OCI-LY1 (cell line): ENCODE results near the gene HINFP.

ENCODE experiments used
- H2AFZ ChIP-seq: fragments of 200-600 bp; sonication (generic), shearing (Covaris generic); 2 replicates; pipeline ENCODE4 v1.6.0; 2014; ENCODE audit warnings: antibody characterized with exemption, mild to moderate bottlenecking, low read length
- H3F3A ChIP-seq: fragments of 200-600 bp; sonication (generic), shearing (Covaris generic); 2 replicates; pipeline ENCODE4 v1.6.0; 2014; ENCODE audit warnings: mild to moderate bottlenecking, antibody characterized with exemption, low read length, moderate library complexity; ENCODE audit not compliant: insufficient read depth
- H3K27ac ChIP-seq: fragments of 200-600 bp; sonication (generic); 2 replicates; pipeline ENCODE4 v1.5.1; 2014; ENCODE audit warnings: low read length, mixed run types, mild to moderate bottlenecking, low read depth; ENCODE audit not compliant: poor library complexity, severe bottlenecking
- H3K27me3 ChIP-seq: fragments of 200-600 bp; sonication (generic); 2 replicates; pipeline ENCODE4 v1.6.0; 2014; ENCODE audit warnings: antibody characterized with exemption, mild to moderate bottlenecking, low read length, moderate library complexity; ENCODE audit not compliant: insufficient read depth
- H3K36me3 ChIP-seq: fragments of 200-600 bp; sonication (generic); 2 replicates; pipeline ENCODE4 v1.6.1; 2014; ENCODE audit warnings: mild to moderate bottlenecking, antibody characterized with exemption, low read length, moderate library complexity, mixed read lengths; ENCODE audit not compliant: insufficient read depth
- H3K4me1 ChIP-seq: fragments of 200-600 bp; sonication (generic); 2 replicates; pipeline ENCODE4 v1.5.1; 2014; ENCODE audit warnings: mild to moderate bottlenecking, low read length, moderate library complexity; ENCODE audit not compliant: insufficient read depth, severe bottlenecking
- H3K4me2 ChIP-seq: fragments of 200-600 bp; sonication (generic), shearing (Covaris generic); 2 replicates; pipeline ENCODE4 v1.6.1; 2014; ENCODE audit warnings: low read length
- H3K4me3 ChIP-seq: fragments of 200-600 bp; sonication (generic); 2 replicates; pipeline ENCODE4 v1.5.1; 2014; ENCODE audit warnings: low read length, low read depth, mild to moderate bottlenecking, mixed read lengths; ENCODE audit not compliant: poor library complexity, severe bottlenecking
- H3K79me2 ChIP-seq: fragments of 200-600 bp; shearing (Covaris generic); 2 replicates; pipeline ENCODE4 v1.6.1; 2016; ENCODE audit warnings: mixed run types, low read length, mixed read lengths; ENCODE audit not compliant: insufficient read depth
- H3K9ac ChIP-seq: fragments of 200-600 bp; sonication (generic), shearing (Covaris generic); 2 replicates; pipeline ENCODE4 v1.6.1; 2014; ENCODE audit warnings: mild to moderate bottlenecking, low read length, mixed read lengths
- H3K9me2 ChIP-seq: fragments of 200-600 bp; sonication (generic), shearing (Covaris generic); 2 replicates; pipeline ENCODE4 v1.6.1; 2014; ENCODE audit warnings: low read depth, mild to moderate bottlenecking, low read length, mixed read lengths
- H3K9me3 ChIP-seq: fragments of 200-600 bp; shearing (Covaris generic); 2 replicates; pipeline ENCODE4 v1.6.1; 2014; ENCODE audit warnings: low read length, mixed read lengths
- H4K20me1 ChIP-seq: fragments of 200-600 bp; sonication (generic), shearing (Covaris generic); 2 replicates; pipeline ENCODE4 v1.6.0; 2016; ENCODE audit warnings: mild to moderate bottlenecking, low read length; ENCODE audit not compliant: insufficient read depth
- EZH2 ChIP-seq: fragments of 200-600 bp; sonication (generic), shearing (Covaris generic); IDR thresholded peaks from 2 replicates; pipeline ENCODE4 v1.8.0; 2017; ENCODE audit warnings: borderline replicate concordance, mixed run types, mild to moderate bottlenecking, antibody characterized with exemption, low read length, moderate library complexity, mixed read lengths
- TF ChIP-seq, protein P1 (sequence below): fragments of 200-600 bp; sonication (generic), shearing (Covaris generic); IDR thresholded peaks from 2 replicates; pipeline ENCODE4 v1.5.1; 2017; ENCODE audit warnings: mild to moderate bottlenecking, antibody characterized with exemption, low read length, moderate library complexity, mixed read lengths

The HINFP gene

DNA sequence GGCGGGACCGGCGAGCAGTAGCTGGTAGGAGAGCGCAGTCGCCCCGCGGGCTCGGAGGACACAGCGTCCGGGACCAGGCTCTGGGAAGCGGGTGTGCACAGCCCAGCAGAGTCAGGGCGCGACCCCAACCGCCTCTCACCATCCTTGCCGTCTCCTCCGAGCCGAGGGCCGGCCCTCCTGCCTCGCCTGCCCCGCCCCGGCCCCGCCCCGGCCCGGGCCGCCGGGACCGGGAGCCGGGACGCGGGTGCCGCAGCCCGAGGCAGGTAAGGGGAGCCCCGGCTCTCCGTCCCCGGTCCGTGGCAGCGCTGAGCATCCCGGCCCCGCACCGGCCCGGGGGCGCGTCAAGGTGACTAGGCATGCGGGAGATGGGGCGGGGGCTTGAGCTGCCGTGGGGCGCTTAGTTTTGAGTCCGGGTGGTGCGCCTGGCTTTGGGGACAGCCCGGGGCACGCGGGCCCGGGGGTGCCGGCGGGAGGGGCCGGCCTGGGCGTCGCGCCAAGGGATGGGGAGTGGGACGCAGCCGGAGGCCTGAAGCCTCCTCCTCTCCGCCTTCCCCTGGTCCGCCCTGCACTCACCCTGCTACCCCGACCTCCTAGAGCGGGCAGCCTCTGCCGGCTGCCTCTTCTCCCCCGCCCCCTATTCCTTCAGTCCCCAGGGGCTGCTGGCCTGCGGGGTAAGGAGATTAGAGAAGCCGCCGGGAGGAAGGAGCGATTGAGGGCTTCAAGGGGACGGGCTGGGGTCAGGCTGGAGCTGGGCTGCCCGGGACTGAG lies 27.8 kb downstream of the HINFP start, which contains the start of gene ABCG4:
ABCG4 (plus strand) TSS at position 35 of the 768 bp plus-strand sequence. CDS start 914 bp downstream, outside the sequence.
- H3K27me3 ChIP-seq: peaks cover 10% of the 10 kb centered on the region; the same call in 1 of the 2 replicates
- peak within 1 kb of the TSS; percentile 47 for H3K4me3 ChIP-seq
- H3K79me2 ChIP-seq: no peaks in the 10 kb centered on the region
- H3K36me3 ChIP-seq: no peaks in the 10 kb centered on the region
- no peaks in the 10 kb centered on the region for H3K9me2 ChIP-seq
- no peak within 1 kb of the TSS for H3K27ac ChIP-seq
- H3F3A ChIP-seq: no peaks in the 10 kb centered on the region
- H3K9me3 ChIP-seq: no peaks in the 10 kb centered on the region
- H3K9ac ChIP-seq: no peak within 1 kb of the TSS; the same call in 1 of the 2 replicates
- H2AFZ ChIP-seq: no peak within 1 kb of the TSS
- H4K20me1 ChIP-seq: no peaks in the 10 kb centered on the region
- H3K4me1 ChIP-seq: peaks cover 13% of the 10 kb centered on the region
- no peak for TF ChIP-seq EZH2
- TF ChIP-seq, protein P1, sequence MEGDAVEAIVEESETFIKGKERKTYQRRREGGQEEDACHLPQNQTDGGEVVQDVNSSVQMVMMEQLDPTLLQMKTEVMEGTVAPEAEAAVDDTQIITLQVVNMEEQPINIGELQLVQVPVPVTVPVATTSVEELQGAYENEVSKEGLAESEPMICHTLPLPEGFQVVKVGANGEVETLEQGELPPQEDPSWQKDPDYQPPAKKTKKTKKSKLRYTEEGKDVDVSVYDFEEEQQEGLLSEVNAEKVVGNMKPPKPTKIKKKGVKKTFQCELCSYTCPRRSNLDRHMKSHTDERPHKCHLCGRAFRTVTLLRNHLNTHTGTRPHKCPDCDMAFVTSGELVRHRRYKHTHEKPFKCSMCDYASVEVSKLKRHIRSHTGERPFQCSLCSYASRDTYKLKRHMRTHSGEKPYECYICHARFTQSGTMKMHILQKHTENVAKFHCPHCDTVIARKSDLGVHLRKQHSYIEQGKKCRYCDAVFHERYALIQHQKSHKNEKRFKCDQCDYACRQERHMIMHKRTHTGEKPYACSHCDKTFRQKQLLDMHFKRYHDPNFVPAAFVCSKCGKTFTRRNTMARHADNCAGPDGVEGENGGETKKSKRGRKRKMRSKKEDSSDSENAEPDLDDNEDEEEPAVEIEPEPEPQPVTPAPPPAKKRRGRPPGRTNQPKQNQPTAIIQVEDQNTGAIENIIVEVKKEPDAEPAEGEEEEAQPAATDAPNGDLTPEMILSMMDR: no peak
- H3K4me2 ChIP-seq: peak within 1 kb of the TSS; percentile 46

DNA sequence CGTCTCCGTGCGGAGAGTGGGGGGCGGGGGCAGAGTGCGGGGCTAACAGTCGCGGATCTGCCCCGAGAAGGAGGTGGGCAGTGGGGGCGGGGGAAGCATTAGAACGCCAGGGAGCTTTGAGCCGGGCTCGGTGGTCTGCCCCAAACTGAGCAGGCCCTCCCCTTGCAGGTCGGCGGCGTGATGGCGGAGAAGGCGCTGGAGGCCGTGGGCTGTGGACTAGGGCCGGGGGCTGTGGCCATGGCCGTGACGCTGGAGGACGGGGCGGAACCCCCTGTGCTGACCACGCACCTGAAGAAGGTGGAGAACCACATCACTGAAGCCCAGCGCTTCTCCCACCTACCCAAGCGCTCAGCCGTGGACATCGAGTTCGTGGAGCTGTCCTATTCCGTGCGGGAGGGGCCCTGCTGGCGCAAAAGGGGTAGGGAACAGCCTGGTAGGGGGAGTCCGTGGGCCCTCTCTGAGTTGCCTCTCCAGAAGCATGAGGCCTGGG lies 28.5 kb downstream of the HINFP start:
- Histone ChIP-seq H3K9ac (no peak overlapping the region), H3K36me3 (no peaks in the 10 kb centered on the region), H4K20me1 (no peaks in the 10 kb centered on the region), H2AFZ (no peak overlapping the region), H3K79me2 (no peaks in the 10 kb centered on the region), H3K27me3 (peaks cover 10% of the 10 kb centered on the region; the same call in 1 of the 2 replicates), H3K4me1 (peaks cover 13% of the 10 kb centered on the region), H3F3A (no peaks in the 10 kb centered on the region), H3K9me2 (no peaks in the 10 kb centered on the region), H3K4me3 (peak overlapping the region; percentile 47), H3K27ac (no peak overlapping the region), H3K9me3 (no peaks in the 10 kb centered on the region), H3K4me2 (peak overlapping the region; percentile 46; the same call in 1 of the 2 replicates)
- TF ChIP-seq EZH2: no peak
- TF ChIP-seq, protein P1: no peak

DNA sequence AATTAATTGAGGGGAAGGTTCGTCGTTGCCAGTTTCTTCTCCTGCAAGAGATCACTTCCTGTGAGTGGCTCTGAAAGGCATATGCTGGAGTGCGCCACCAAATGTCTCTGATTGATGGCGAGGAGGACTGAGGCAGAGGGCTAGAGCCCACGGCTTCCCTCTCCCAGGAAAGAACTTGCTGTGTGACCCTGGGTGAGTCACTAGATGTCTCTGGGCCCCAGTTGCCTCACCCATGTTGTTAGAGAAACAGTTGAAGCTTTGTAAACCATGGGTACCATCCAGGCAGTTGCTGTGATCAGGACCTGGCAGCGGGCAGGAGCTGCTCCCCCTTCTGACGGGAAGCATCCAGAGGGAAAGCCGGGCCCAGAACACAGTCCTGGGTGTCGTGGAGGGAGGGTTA lies 30.7 kb downstream of the HINFP start:
- H3F3A ChIP-seq: no peaks in the 10 kb centered on the region
- H3K36me3 ChIP-seq: no peaks in the 10 kb centered on the region

More for the DNA sequence above, 30.7 kb downstream of the HINFP start:
- Histone ChIP-seq H3K79me2 (no peaks in the 10 kb centered on the region), H3K4me3 (no peak overlapping the region), H3K27me3 (peaks cover 10% of the 10 kb centered on the region; the same call in 1 of the 2 replicates), H3K4me2 (no peak overlapping the region), H2AFZ (no peak overlapping the region), H3K4me1 (peaks cover 13% of the 10 kb centered on the region), H3K9ac (no peak overlapping the region), H3K9me2 (no peaks in the 10 kb centered on the region), H3K27ac (no peak overlapping the region), H3K9me3 (no peaks in the 10 kb centered on the region), H4K20me1 (no peaks in the 10 kb centered on the region)
- TF ChIP-seq, protein P1: no peak
- TF ChIP-seq EZH2: no peak
